OCI-LY3 (cell line): ENCODE results near the gene WWOX.

Experiments
- CTCF ChIP-seq: fragments of 200-600, 300-600 bp; sonication (generic); IDR thresholded peaks from 2 replicates; pipeline ENCODE4 v1.5.1; 2014; ENCODE audit warnings: antibody characterized with exemption, low read length, low read depth
- EZH2phosphoT487 ChIP-seq: fragments of 200-600 bp; shearing (Covaris generic); IDR thresholded peaks from 2 replicates; pipeline ENCODE4 v1.6.1; 2018; ENCODE audit warnings: antibody characterized with exemption, mixed run types, low read depth

GRCh38 chr16:78735337-78735736, 635.9 kb downstream of the WWOX start:
- TF ChIP-seq CTCF = no peak
- TF ChIP-seq EZH2phosphoT487 = no peak
